A549 (cell line): ENCODE data around the gene TSR3. TPM values are rescaled to one million over a fixed set of nuclear protein-coding genes. Genes with fewer than 3 reads are reported as not detected.

Experiments used
- ATAC-seq, 2 experiments: fragments of 200-7000 bp in 1 of 2; fragments of >200 bp in 1 of 2; cut with Nextera tagmentation in 1 of 2; cut with Tn5 transposase in 1 of 2; 3 replicates each; pipeline versions ENCODE4 v1.8.0 to v1.9.1; 2018 to 2020; ENCODE audit warnings: mild to moderate bottlenecking in 1 of 2, moderate library complexity in 1 of 2
- CTCF ChIA-PET: fragments of 300-600 bp; sonication (Branson Sonifier 250); formaldehyde crosslinking; extraction: SDS; loops from one replicate; lab custom pipeline; 2021; ENCODE audit warnings: antibody characterized with exemption, inconsistent platforms; lab: Yijun Ruan, JAX
- POLR2A ChIA-PET: fragments of 350-600 bp; formaldehyde crosslinking; extraction: SDS; loops from one replicate; lab custom pipeline; 2021; ENCODE audit warnings: antibody characterized with exemption, inconsistent platforms; lab: Yijun Ruan, JAX
- DNase-seq, 2 experiments: peaks; one replicate each; pipeline versions ENCODE4 v3.0.0 to v3.0.0-alpha.2; 2011 to 2016; ENCODE audit warnings: low read depth in 1 of 2, low spot score in 1 of 2
- FAIRE-seq: peaks from 2 replicates; lab custom pipeline; 2011; peaks lifted over from hg19 to GRCh38; lab: Jason Lieb, UNC
- H3K27ac ChIP-seq, 2 experiments: fragments of >200 bp; sonication (Bioruptor Twin); formaldehyde crosslinking; 3 replicates each; pipeline ENCODE4 v1.5.1; 2016 to 2017
- H3K4me1 ChIP-seq: fragments of >200 bp; sonication (Bioruptor Twin); formaldehyde crosslinking; 3 replicates; pipeline ENCODE4 v1.6.1; 2016
- H3K4me2 ChIP-seq: fragments of >200 bp; sonication (Bioruptor Twin); formaldehyde crosslinking; 3 replicates; pipeline ENCODE4 v1.6.1; 2016
- H3K4me3 ChIP-seq: fragments of >200 bp; sonication (Bioruptor Twin); formaldehyde crosslinking; 3 replicates; pipeline ENCODE4 v1.5.1; 2016
- H3K9me3 ChIP-seq: fragments of >200 bp; sonication (Bioruptor Twin); formaldehyde crosslinking; 3 replicates; pipeline ENCODE4 v1.6.1; 2016
- BHLHE40 ChIP-seq: IDR thresholded peaks from 2 replicates; pipeline ENCODE4 v1.6.1; 2012; ENCODE audit warnings: low read depth, low read length, inconsistent platforms
- CBX8 ChIP-seq: fragments of 200-600 bp; sonication (generic); IDR thresholded peaks from 2 replicates; pipeline ENCODE4 v1.6.1; 2016
- CHD2 ChIP-seq: fragments of 150-350 bp; IDR thresholded peaks from 2 replicates; pipeline ENCODE4 v1.6.1; 2014; ENCODE audit warnings: low read length; ENCODE audit not compliant: partially characterized antibody
- HDAC2 ChIP-seq: fragments of 200-600 bp; sonication (generic); IDR thresholded peaks from 2 replicates; pipeline ENCODE4 v1.6.1; 2016
- HOXA7 ChIP-seq: fragments of 250-450 bp; sonication (Bioruptor Pico); IDR thresholded peaks from 2 replicates; pipeline ENCODE4 v1.5.0; 2020; ENCODE audit warnings: mild to moderate bottlenecking, moderate library complexity
- JUNB ChIP-seq: fragments of >200 bp; sonication (Bioruptor Twin); formaldehyde crosslinking; IDR thresholded peaks from 2 replicates; pipeline ENCODE4 v1.6.1; 2016
- MAFK ChIP-seq: fragments of 450-650 bp; IDR thresholded peaks from 2 replicates; pipeline ENCODE4 v1.6.1; 2014; ENCODE audit not compliant: partially characterized antibody
- MYC ChIP-seq: IDR thresholded peaks from 2 replicates; pipeline ENCODE4 v1.6.1; 2012; ENCODE audit warnings: mild to moderate bottlenecking, inconsistent platforms, low read length, improper control_type of control experiment, borderline replicate concordance
- NFE2L2 ChIP-seq: fragments of 150-350 bp; conservative IDR thresholded peaks from 2 replicates; pipeline ENCODE4 v1.6.1; 2014; ENCODE audit warnings: low read length
- NR3C1 ChIP-seq: fragments of >200 bp; sonication (Bioruptor Twin); formaldehyde crosslinking; IDR thresholded peaks from 3 replicates; pipeline ENCODE4 v1.6.1; 2017
- POLR2A ChIP-seq: IDR thresholded peaks from 2 replicates; pipeline ENCODE4 v1.6.1; 2012; ENCODE audit warnings: mild to moderate bottlenecking, low read length
- RARB ChIP-seq: fragments of 250-450 bp; sonication (Bioruptor Pico); IDR thresholded peaks from 2 replicates; pipeline ENCODE4 v1.8.0; 2021; ENCODE audit warnings: mild to moderate bottlenecking, moderate library complexity
- RCOR1 ChIP-seq: fragments of 150-350 bp; IDR thresholded peaks from 2 replicates; pipeline ENCODE4 v1.6.1; 2014; ENCODE audit warnings: antibody characterized with exemption, low read length, low read depth
- SMC3 ChIP-seq: fragments of >200 bp; sonication (Bioruptor Twin); formaldehyde crosslinking; IDR thresholded peaks from 3 replicates; pipeline ENCODE4 v1.6.1; 2018; ENCODE audit warnings: inconsistent platforms
- SREBF2 ChIP-seq: fragments of 450-650 bp; IDR thresholded peaks from 2 replicates; pipeline ENCODE4 v1.6.1; 2014; ENCODE audit warnings: mild to moderate bottlenecking, moderate library complexity
- TFCP2L1 ChIP-seq: fragments of 250-450 bp; sonication (Bioruptor Pico); IDR thresholded peaks from 2 replicates; pipeline ENCODE4 v1.5.0; 2021; ENCODE audit warnings: mild to moderate bottlenecking
- TP53 ChIP-seq: fragments of 250-450 bp; sonication (Bioruptor Pico); IDR thresholded peaks from 2 replicates; pipeline ENCODE4 v1.5.0; 2021; ENCODE audit warnings: mild to moderate bottlenecking, moderate library complexity
- ZC3H11A ChIP-seq: fragments of 450-650 bp; IDR thresholded peaks from 2 replicates; pipeline ENCODE4 v1.6.1; 2014; ENCODE audit warnings: antibody characterized with exemption, mild to moderate bottlenecking
- ZNF302 ChIP-seq: fragments of 250-450 bp; sonication (Bioruptor Pico); IDR thresholded peaks from 2 replicates; pipeline ENCODE4 v1.9.0; 2021; ENCODE audit warnings: inconsistent platforms, mild to moderate bottlenecking, moderate library complexity
- WGBS: methylation state at CpG from one replicate; pipeline ENCODE4 v1.1.6; 2017; ENCODE audit errors: missing lambda C conversion rate; 5-methylcytosine and 5-hydroxymethylcytosine counted together
- polyA plus RNA-seq, 4 experiments: library from polyadenylated mRNA; depleted of rRNA in 3 of 4; stranded (reverse); fragments of >200 nt; fragmentation: RNase III in 1 of 4; extraction: RNeasy Plus Mini Kit Qiagen cat#74134 plus additional on column Dnase treatment in 1 of 4; gene quantifications; 2 replicates in 3 of 4; 3 replicates in 1 of 4; pipeline ENCODE4 v1.2.3, GENCODE V29; 2011 to 2017
- TF ChIP-seq, protein P1 (sequence below): IDR thresholded peaks from 2 replicates; pipeline ENCODE4 v1.6.1; 2012
- TF ChIP-seq, protein P2 (sequence below): fragments of 200-600 bp; sonication (generic); IDR thresholded peaks from 2 replicates; pipeline ENCODE4 v1.6.1; 2016; ENCODE audit warnings: antibody characterized with exemption, mild to moderate bottlenecking, moderate library complexity
- TF ChIP-seq, protein P3 (sequence below): fragments of >200 bp; sonication (Bioruptor Twin); formaldehyde crosslinking; IDR thresholded peaks from 2 replicates; pipeline ENCODE4 v1.6.1; 2016
- TF ChIP-seq, protein P4 (sequence below): IDR thresholded peaks from 2 replicates; pipeline ENCODE4 v1.6.1; 2012; ENCODE audit warnings: low read depth, borderline replicate concordance
- TF ChIP-seq, protein P5 (sequence below): fragments of 150-350 bp; IDR thresholded peaks from 2 replicates; pipeline ENCODE4 v1.6.1; 2014; ENCODE audit warnings: low read depth, mild to moderate bottlenecking, low read length

TSR3 gene
- polyA plus RNA-seq, 2 of the 4 experiments (the other 2 are of a cell fraction), result 32.6 to 52.3 TPM

DNA sequence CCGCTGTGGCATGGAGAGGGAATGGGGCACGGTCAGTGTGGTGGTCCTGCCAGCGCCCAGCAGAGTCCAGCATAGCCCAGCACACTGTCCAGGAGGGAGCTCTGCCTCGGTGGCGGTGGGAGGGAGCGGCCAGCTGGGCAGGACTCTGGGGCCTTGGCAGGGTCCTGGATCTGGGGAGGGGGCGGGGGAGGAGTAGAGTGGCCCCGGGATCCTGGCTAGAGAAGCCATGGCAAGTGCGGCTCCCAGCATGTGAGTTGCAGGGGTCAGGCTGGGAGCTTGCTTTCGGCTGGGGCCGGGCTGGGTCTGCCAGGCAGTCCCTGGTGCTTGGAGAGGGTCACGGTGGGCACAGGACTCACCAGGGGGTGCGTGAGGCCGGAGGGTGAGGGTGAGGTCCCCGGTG is 3.9 kb upstream of the TSR3 start:
- DNase-seq, result no peak
- CTCF ChIA-PET, result interaction anchor here (1.0 to 1.5 kb wide), 6 partner anchors 8 to 23 kb away, joined by 3 to 5 read pairs (median 4); no protein-coding TSS in a partner anchor
- Histone ChIP-seq H3K4me3 (no peak overlapping the region), H3K4me2 (no peak overlapping the region), H3K4me1 (peaks cover 29% of the 10 kb centered on the region), H3K9me3 (no peaks in the 10 kb centered on the region), H3K27ac (no peak overlapping the region)
- 92% methylated on average over 10 of the region's 15 CpGs for WGBS
- no peak for FAIRE-seq
- TF ChIP-seq HDAC2 (no peak), BHLHE40 (no peak), CBX8 (no peak), SMC3 (no peak), HOXA7 (no peak), MYC (no peak), JUNB (no peak), RCOR1 (no peak), ZC3H11A (no peak), CHD2 (no peak), NR3C1 (no peak), POLR2A (no peak), MAFK (no peak), SREBF2 (no peak), ZNF302 (CRISPR knock-in tag) (no peak)
- TF ChIP-seq, protein P1, sequence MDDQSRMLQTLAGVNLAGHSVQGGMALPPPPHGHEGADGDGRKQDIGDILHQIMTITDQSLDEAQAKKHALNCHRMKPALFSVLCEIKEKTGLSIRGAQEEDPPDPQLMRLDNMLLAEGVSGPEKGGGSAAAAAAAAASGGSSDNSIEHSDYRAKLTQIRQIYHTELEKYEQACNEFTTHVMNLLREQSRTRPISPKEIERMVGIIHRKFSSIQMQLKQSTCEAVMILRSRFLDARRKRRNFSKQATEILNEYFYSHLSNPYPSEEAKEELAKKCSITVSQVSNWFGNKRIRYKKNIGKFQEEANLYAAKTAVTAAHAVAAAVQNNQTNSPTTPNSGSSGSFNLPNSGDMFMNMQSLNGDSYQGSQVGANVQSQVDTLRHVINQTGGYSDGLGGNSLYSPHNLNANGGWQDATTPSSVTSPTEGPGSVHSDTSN, result no peak
- TF ChIP-seq, protein P2, sequence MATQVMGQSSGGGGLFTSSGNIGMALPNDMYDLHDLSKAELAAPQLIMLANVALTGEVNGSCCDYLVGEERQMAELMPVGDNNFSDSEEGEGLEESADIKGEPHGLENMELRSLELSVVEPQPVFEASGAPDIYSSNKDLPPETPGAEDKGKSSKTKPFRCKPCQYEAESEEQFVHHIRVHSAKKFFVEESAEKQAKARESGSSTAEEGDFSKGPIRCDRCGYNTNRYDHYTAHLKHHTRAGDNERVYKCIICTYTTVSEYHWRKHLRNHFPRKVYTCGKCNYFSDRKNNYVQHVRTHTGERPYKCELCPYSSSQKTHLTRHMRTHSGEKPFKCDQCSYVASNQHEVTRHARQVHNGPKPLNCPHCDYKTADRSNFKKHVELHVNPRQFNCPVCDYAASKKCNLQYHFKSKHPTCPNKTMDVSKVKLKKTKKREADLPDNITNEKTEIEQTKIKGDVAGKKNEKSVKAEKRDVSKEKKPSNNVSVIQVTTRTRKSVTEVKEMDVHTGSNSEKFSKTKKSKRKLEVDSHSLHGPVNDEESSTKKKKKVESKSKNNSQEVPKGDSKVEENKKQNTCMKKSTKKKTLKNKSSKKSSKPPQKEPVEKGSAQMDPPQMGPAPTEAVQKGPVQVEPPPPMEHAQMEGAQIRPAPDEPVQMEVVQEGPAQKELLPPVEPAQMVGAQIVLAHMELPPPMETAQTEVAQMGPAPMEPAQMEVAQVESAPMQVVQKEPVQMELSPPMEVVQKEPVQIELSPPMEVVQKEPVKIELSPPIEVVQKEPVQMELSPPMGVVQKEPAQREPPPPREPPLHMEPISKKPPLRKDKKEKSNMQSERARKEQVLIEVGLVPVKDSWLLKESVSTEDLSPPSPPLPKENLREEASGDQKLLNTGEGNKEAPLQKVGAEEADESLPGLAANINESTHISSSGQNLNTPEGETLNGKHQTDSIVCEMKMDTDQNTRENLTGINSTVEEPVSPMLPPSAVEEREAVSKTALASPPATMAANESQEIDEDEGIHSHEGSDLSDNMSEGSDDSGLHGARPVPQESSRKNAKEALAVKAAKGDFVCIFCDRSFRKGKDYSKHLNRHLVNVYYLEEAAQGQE, result no peak
- TF ChIP-seq, protein P3, sequence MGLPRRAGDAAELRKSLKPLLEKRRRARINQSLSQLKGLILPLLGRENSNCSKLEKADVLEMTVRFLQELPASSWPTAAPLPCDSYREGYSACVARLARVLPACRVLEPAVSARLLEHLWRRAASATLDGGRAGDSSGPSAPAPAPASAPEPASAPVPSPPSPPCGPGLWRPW, result no peak
- TF ChIP-seq, protein P4, sequence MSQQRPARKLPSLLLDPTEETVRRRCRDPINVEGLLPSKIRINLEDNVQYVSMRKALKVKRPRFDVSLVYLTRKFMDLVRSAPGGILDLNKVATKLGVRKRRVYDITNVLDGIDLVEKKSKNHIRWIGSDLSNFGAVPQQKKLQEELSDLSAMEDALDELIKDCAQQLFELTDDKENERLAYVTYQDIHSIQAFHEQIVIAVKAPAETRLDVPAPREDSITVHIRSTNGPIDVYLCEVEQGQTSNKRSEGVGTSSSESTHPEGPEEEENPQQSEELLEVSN, result no peak
- TF ChIP-seq, protein P5, sequence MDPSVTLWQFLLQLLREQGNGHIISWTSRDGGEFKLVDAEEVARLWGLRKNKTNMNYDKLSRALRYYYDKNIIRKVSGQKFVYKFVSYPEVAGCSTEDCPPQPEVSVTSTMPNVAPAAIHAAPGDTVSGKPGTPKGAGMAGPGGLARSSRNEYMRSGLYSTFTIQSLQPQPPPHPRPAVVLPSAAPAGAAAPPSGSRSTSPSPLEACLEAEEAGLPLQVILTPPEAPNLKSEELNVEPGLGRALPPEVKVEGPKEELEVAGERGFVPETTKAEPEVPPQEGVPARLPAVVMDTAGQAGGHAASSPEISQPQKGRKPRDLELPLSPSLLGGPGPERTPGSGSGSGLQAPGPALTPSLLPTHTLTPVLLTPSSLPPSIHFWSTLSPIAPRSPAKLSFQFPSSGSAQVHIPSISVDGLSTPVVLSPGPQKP, result no peak
- POLR2A ChIA-PET, result no interaction called here
- no peak for ATAC-seq

DNA sequence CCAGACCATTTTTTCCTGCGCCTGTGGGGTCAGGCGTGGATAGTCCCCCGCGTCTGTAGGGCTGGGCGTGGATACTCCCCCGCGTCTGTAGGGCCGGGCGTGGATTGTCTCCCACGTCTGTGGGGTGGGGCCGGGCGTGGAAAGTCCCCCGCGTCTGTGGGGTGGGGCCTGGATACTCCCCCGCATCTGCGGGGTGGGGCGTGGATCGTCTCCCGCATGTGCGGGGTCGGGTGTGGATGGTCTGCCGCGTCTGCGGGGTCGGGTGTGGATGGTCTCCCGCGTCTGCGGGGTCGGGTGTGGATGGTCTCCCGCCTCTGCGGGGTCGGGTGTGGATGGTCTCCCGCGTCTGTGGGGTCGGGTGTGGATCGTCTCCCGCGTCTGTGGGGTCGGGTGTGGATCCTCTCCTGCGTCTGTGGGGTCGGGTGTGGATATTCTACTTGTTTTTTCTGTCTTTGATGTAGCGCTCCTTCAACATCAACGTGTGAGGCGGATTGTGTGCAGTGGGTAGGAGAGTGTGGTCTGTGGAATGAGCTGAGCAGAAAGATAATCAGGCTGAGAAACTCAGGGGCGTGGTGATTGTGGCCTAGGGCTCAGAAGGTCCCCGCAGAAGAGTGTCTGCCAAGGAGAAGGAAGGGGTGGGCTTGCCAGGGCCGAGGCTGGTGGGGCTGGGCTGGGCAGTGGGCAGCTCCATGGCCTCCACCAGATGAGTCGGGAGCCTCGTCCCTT is 3.3 kb upstream of the TSR3 start:
- ChIA-PET POLR2A (no interaction called here), CTCF (interaction anchor here (1.0 to 1.5 kb wide), 6 partner anchors 8 to 24 kb away, joined by 3 to 5 read pairs (median 4); no protein-coding TSS in a partner anchor)
- Histone ChIP-seq H3K4me3 (no peak overlapping the region), H3K4me1 (peaks cover 32% of the 10 kb centered on the region), H3K27ac (no peak overlapping the region)
- FAIRE-seq (no peak), DNase-seq (no peak), ATAC-seq (no peak)
- WGBS, result 81% methylated on average over 45 of the region's 49 CpGs
- TF ChIP-seq, protein P4, result no peak
- TF ChIP-seq MAFK (no peak), RARB (no peak), TFCP2L1 (no peak), BHLHE40 (no peak), NFE2L2 (no peak), TP53 (CRISPR knock-in tag) (no peak)
- TF ChIP-seq, all 56 proteins: peak for 0
- Histone ChIP-seq H3K9me3 (no peaks in the 10 kb centered on the region), H3K4me2 (no peak overlapping the region)
